ENCODE results near the gene NLE1. TPM values are rescaled to one million over a fixed set of nuclear protein-coding genes. Genes with fewer than 3 reads are reported as not detected.

Gene NLE1
- total and polyA plus RNA-seq, 3 experiments from 2014 or later: 4.6 to 58.3 (median 54.0) TPM

DNA sequence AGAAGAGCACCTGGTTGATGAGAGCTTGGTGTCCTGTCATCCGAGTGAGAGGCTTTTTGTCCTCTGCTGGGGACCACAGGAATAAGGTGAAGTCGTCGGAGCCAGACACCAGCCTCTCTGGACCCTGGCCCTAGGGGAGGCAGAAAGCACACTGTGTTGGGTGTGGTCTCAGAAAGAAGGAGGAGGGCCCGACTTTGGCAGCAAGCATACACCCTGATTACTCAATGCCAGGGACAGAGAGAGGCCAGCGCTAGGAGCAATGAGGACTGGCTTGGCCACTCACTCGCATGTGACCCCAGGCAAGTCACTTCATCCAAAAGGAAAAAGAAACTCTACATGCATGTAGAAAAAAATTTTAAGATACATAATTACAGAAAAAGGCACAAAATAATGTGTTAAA is 6.8 kb downstream of the NLE1 start:
- ChIA-PET CTCF (no interaction called here), POLR2A (no interaction called here)

DNA sequence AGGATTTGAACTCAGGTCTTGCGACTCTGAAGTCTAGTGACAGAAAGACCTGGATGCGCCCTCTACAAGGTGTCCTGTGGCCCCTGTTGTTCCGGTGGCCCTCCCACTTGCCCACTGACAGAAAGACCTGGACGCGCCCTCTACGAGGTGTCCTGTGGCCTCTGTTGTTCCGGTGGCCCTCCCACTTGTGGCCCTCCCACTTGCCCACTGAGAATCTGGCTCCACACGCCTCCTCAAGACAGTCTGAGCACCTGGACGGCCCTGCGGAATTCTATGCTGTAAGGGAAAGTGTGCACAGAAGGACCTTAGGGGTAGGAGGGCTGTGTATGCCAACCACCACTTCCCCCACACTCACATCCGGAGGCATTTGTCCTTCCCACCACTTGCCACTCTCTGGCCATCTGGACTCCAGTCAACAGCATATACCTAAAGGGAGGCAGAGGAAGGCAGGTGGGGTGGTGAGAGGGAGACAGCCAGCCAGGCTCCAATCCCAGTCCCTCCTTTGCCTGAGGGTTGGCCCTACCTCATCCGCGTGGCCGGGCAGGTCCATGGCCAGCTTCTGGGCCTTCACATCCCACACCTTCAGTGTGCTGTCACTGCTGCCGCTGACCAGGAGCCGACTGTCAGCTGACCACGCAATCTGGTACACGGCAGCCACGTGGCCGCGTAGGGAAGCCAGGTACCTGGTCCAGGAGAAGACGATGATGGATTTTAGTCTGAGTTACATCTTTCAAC is 9.1 kb downstream of the NLE1 start:
- Histone ChIP-seq H3K27ac (ENCODE audit: low read depth, low read length) (no peak overlapping the region), H3K36me3 (ENCODE audit: insufficient read depth, low read length) (peaks cover 51% of the 10 kb centered on the region), H3K27me3 (ENCODE audit: insufficient read depth, low read length, poor library complexity, severe bottlenecking) (no peaks in the 10 kb centered on the region), H3K4me3 (ENCODE audit: low read length) (no peak overlapping the region), H3K9me3 (ENCODE audit: low read length) (no peaks in the 10 kb centered on the region), H3K4me1 (ENCODE audit: insufficient read depth, low read length) (no peaks in the 10 kb centered on the region)
- H3K4me3 Mint-ChIP-seq: no peak overlapping the region
- no peaks in the 10 kb centered on the region for H3K4me1 Mint-ChIP-seq
- H3K27ac Mint-ChIP-seq: peak overlapping the region in 1 of 8 donors; percentile 24
- H3K36me3 Mint-ChIP-seq: peaks cover 6 to 74% (median 12%) of the 10 kb centered on the region in 3 donors
- CTCF ChIA-PET: no interaction called here
- no peaks in the 10 kb centered on the region for H3K27me3 Mint-ChIP-seq
- POLR2A ChIA-PET: no interaction called here
- DNase-seq: peak in 1 of 5 donors; percentile 14
- no peaks in the 10 kb centered on the region for H3K9me3 Mint-ChIP-seq

More for the DNA sequence above, 6.8 kb downstream of the NLE1 start:
- no peak for DNase-seq
- no peaks in the 10 kb centered on the region for H3K27me3 Mint-ChIP-seq
- H3K36me3 Mint-ChIP-seq: peaks cover 6 to 89% (median 11%) of the 10 kb centered on the region in 3 donors
- Histone ChIP-seq H3K27me3 (ENCODE audit: insufficient read depth, low read length, poor library complexity, severe bottlenecking) (no peaks in the 10 kb centered on the region), H3K4me3 (ENCODE audit: low read length) (no peak overlapping the region), H3K36me3 (ENCODE audit: insufficient read depth, low read length) (peaks cover 61% of the 10 kb centered on the region), H3K4me1 (ENCODE audit: insufficient read depth, low read length) (no peaks in the 10 kb centered on the region), H3K27ac (ENCODE audit: low read depth, low read length) (no peak overlapping the region), H3K9me3 (ENCODE audit: low read length) (no peaks in the 10 kb centered on the region)
- peaks cover 0 to 6% (median 0%) of the 10 kb centered on the region in 3 donors for H3K4me1 Mint-ChIP-seq
- no peaks in the 10 kb centered on the region for H3K9me3 Mint-ChIP-seq
- H3K4me3 Mint-ChIP-seq: no peak overlapping the region
- no peak overlapping the region for H3K27ac Mint-ChIP-seq

DNA sequence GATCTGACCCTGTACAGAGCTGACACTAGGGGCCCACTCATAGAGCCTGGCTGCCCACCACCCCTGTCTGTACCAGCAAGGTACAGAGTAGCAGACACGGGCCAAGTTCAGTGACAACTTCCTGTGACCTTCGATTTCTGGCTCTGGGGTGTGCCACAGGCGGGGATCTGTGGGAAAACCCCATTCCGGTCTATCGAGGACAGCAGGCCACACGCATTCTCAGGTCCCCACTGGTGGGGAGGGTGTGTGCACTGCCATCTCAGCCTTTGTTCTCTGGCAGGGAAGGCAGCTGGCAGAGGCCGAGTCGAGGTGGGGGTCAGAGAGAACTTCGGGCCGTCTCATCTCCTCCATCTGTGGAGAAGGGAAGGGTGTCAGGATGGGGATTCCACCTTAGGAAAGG is 10.0 kb downstream of the NLE1 start:
- no peaks in the 10 kb centered on the region for H3K9me3 Mint-ChIP-seq
- DNase-seq: no peak
- CTCF ChIA-PET: no interaction called here
- no peak overlapping the region for H3K4me3 Mint-ChIP-seq
- H3K36me3 Mint-ChIP-seq: peaks cover 6 to 65% (median 12%) of the 10 kb centered on the region in 3 donors
- no peaks in the 10 kb centered on the region for H3K27me3 Mint-ChIP-seq
- Histone ChIP-seq H3K27me3 (ENCODE audit: insufficient read depth, low read length, poor library complexity, severe bottlenecking) (no peaks in the 10 kb centered on the region), H3K4me1 (ENCODE audit: insufficient read depth, low read length) (no peaks in the 10 kb centered on the region), H3K36me3 (ENCODE audit: insufficient read depth, low read length) (peaks cover 44% of the 10 kb centered on the region), H3K9me3 (ENCODE audit: low read length) (no peaks in the 10 kb centered on the region), H3K27ac (ENCODE audit: low read depth, low read length) (no peak overlapping the region), H3K4me3 (ENCODE audit: low read length) (no peak overlapping the region)
- no peak overlapping the region for H3K27ac Mint-ChIP-seq
- H3K4me1 Mint-ChIP-seq: no peaks in the 10 kb centered on the region
- POLR2A ChIA-PET: no interaction called here

DNA sequence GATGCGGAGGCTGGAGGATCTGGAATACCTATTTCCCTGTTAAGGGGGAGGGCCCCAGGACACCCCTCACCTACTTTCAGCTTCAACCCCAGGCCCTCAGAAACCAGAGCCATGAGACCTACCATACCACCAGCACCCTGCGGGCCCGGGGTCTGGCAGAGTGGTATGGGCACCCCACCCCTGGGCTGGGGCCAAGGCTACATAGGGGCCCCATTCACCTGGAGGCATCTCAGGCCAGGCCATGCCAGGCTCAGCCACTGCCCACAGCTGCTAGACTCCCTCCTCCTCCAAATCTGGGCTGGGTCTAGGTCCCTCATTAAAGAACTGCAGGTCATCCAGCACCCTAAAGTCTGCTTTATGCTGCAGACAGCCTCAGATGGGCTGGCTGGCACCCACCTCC is 11.7 kb downstream of the NLE1 start:
- Mint-ChIP-seq H3K36me3 (peaks cover 6 to 48% (median 7%) of the 10 kb centered on the region in 3 donors), H3K27ac (peak overlapping the region in 2 of 8 donors; percentile 58 to 87)
- CTCF ChIA-PET: interaction anchor here (1.8 kb wide), 1 partner anchor 11 kb away, joined by 13 read pairs; the partner anchor contains the start of gene RAD51D

DNA sequence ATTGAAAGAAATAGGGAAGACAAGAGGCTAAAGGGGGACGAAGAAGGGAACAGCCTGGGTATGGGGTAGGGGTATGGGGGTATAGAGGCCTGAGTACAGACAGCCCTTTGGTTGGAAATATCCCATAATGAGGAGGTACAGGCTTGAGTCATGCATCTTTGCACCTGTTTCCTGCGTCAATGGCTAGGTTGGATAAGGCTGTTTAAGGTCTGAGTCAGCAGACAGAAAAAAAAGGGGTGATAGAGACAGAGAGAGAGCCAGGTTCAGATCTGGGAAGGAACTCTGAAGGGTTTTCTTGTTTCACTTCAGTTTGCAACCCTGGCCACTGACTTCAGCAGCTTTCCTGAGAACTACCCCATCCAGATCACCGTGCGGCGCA is 12.1 kb downstream of the NLE1 start:
- Mint-ChIP-seq H3K9me3 (no peaks in the 10 kb centered on the region), H3K27ac (peak overlapping the region in 3 of 8 donors; percentile 39 to 58 (median 47)), H3K4me1 (no peaks in the 10 kb centered on the region), H3K4me3 (no peak overlapping the region), H3K27me3 (no peaks in the 10 kb centered on the region), H3K36me3 (peaks cover 6 to 44% (median 7%) of the 10 kb centered on the region in 3 donors)
- Histone ChIP-seq H3K27ac (ENCODE audit: low read depth, low read length) (no peak overlapping the region), H3K27me3 (ENCODE audit: insufficient read depth, low read length, poor library complexity, severe bottlenecking) (no peaks in the 10 kb centered on the region), H3K4me3 (ENCODE audit: low read length) (no peak overlapping the region), H3K4me1 (ENCODE audit: insufficient read depth, low read length) (no peaks in the 10 kb centered on the region), H3K36me3 (ENCODE audit: insufficient read depth, low read length) (peaks cover 22% of the 10 kb centered on the region), H3K9me3 (ENCODE audit: low read length) (no peaks in the 10 kb centered on the region)
- DNase-seq: no peak
- POLR2A ChIA-PET: no interaction called here
- CTCF ChIA-PET: interaction anchor here (1.8 to 3.1 kb wide), 2 partner anchors 10 kb away, joined by 13 to 22 read pairs; partner anchors contain the start of gene RAD51D

More for the DNA sequence above, 11.7 kb downstream of the NLE1 start:
- Mint-ChIP-seq H3K4me3 (peak overlapping the region in 1 of 7 donors; percentile 37), H3K9me3 (no peaks in the 10 kb centered on the region), H3K27me3 (no peaks in the 10 kb centered on the region), H3K4me1 (no peaks in the 10 kb centered on the region)
- Histone ChIP-seq H3K27ac (ENCODE audit: low read depth, low read length) (no peak overlapping the region), H3K4me3 (ENCODE audit: low read length) (no peak overlapping the region), H3K27me3 (ENCODE audit: insufficient read depth, low read length, poor library complexity, severe bottlenecking) (no peaks in the 10 kb centered on the region), H3K4me1 (ENCODE audit: insufficient read depth, low read length) (no peaks in the 10 kb centered on the region), H3K36me3 (ENCODE audit: insufficient read depth, low read length) (peaks cover 26% of the 10 kb centered on the region), H3K9me3 (ENCODE audit: low read length) (no peaks in the 10 kb centered on the region)
- DNase-seq: no peak
- POLR2A ChIA-PET: no interaction called here

DNA sequence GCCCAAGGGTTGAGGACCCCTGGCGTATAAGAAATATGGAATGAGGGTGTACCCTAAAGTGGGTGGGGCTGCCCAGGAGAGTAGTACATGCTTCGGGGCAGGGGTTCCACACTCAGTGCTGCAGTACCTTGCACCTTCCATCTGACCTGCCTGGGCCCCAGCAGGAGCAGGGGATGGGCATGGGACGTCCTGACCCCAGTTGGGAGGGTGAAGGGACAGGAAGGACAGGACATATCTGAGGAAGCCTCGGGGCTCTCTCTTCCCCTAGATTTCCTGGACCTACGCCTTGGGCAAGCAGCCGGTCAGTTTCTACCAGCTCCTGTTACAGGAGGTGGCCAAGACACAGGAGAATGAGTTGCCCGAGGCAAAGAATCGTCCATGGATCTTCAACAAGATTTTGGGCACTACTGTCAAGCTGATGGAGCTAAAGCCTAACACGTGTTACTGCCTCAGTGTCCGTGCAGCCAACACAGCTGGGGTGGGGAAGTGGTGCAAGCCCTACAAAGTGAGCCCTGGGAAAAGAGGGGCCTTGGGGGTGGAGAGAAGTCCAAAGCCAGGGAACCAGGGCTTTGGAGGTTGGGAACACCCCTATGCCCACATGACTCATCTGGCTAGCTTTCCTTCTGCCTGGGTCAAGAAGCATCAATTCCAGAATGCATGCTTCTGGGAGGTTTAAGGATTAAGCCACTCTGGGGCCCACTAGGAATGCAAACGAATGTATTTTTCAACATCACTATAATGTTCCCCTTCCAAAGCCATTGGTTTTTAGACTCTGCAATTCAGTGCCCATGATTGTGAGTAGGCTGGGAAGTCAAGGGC is 12.7 kb downstream of the NLE1 start:
- DNase-seq: no peak
- H3K36me3 Mint-ChIP-seq: peaks cover 6 to 38% (median 7%) of the 10 kb centered on the region in 3 donors
- ChIA-PET POLR2A (no interaction called here), CTCF (interaction anchor here (3.1 kb wide), 1 partner anchor 10 kb away, joined by 22 read pairs; the partner anchor contains the start of gene RAD51D)
- H3K27me3 ChIP-seq (ENCODE audit: insufficient read depth, low read length, poor library complexity, severe bottlenecking): no peaks in the 10 kb centered on the region
- no peaks in the 10 kb centered on the region for H3K27me3 Mint-ChIP-seq
- H3K4me1 Mint-ChIP-seq: no peaks in the 10 kb centered on the region
- peaks cover 18% of the 10 kb centered on the region for H3K36me3 ChIP-seq (ENCODE audit: insufficient read depth, low read length)
- H3K4me3 ChIP-seq (ENCODE audit: low read length): no peak overlapping the region
- H3K4me1 ChIP-seq (ENCODE audit: insufficient read depth, low read length): no peaks in the 10 kb centered on the region
- H3K27ac ChIP-seq (ENCODE audit: low read depth, low read length): no peak overlapping the region
- no peaks in the 10 kb centered on the region for H3K9me3 Mint-ChIP-seq
- no peaks in the 10 kb centered on the region for H3K9me3 ChIP-seq (ENCODE audit: low read length)
- peak overlapping the region in 1 of 8 donors; percentile 39 for H3K27ac Mint-ChIP-seq
- H3K4me3 Mint-ChIP-seq: no peak overlapping the region

DNA sequence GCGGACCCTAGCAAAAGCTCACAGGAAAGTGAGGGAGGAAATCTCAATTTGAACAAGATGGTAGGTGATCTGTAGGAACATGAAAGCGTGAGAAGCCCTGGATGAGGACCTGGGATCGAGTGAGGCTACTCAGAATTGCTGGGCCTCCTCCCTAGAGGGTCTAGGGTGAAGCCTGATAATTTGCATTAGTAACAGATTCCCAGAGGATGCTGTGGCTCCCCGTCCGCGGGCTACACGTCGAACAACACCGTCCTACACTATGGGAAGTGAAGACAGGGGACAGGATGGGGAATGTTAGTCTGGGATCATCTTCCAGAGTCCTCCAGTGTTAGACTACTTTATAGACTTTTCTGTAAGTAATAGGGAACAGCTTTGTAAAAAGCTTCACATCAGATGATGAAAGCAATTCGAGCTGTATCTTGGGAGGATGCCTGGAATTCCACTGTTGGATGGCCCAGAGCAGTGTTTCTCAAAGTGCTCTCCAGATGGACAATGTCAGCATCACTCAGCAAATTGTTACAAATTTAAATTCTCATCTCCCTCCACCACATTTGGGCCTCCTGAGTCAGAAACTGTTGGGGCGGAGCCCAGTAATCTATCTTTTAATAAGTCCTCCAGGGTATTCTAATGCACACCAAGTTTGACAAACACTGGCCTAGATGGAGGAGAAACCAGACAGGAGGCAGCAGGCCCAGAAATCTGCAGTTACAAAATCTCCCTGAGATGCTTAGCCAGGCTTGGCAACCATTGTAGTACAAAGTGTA is 14.2 kb downstream of the NLE1 start:
- ChIA-PET POLR2A (no interaction called here), CTCF (interaction anchor here (0.8 to 3.1 kb wide), 4 partner anchors 8 to 619 kb away, joined by 3 to 22 read pairs (median 3); partner anchors contain the start of genes RAD51D and RFFL)
- H3K36me3 Mint-ChIP-seq: peaks cover 0 to 24% (median 7%) of the 10 kb centered on the region in 3 donors
- no peaks in the 10 kb centered on the region for H3K9me3 Mint-ChIP-seq
- no peak overlapping the region for H3K4me3 ChIP-seq (ENCODE audit: low read length)
- no peak overlapping the region for H3K4me3 Mint-ChIP-seq
- H3K4me1 Mint-ChIP-seq: no peaks in the 10 kb centered on the region
- no peaks in the 10 kb centered on the region for H3K27me3 Mint-ChIP-seq
- H3K27ac ChIP-seq (ENCODE audit: low read depth, low read length): no peak overlapping the region
- peak overlapping the region in 1 of 8 donors; percentile 89 for H3K27ac Mint-ChIP-seq
- H3K4me1 ChIP-seq (ENCODE audit: insufficient read depth, low read length): no peaks in the 10 kb centered on the region
- DNase-seq: no peak
- no peaks in the 10 kb centered on the region for H3K27me3 ChIP-seq (ENCODE audit: insufficient read depth, low read length, poor library complexity, severe bottlenecking)
- peaks cover 5% of the 10 kb centered on the region for H3K36me3 ChIP-seq (ENCODE audit: insufficient read depth, low read length)
- H3K9me3 ChIP-seq (ENCODE audit: low read length): no peaks in the 10 kb centered on the region
